Measurements from ENCODE around the gene MMP24OS. TPM values are rescaled to one million over a fixed set of nuclear protein-coding genes. Genes with fewer than 3 reads are reported as not detected.

MMP24OS gene
- total and polyA plus RNA-seq, 2 of the 4 experiments (the other 2 are of a cell fraction) = 5.9 to 64.9 TPM

- Histone ChIP-seq H3K9ac (ENCODE audit: low read depth, low read length) (no peak overlapping the region), H3K27ac (ENCODE audit: insufficient read depth, low read length) (no peak overlapping the region), H2AK9ac (replicated peaks; ENCODE audit: low read depth, low read length, poor library complexity) (no peak overlapping the region), H2BK120ac (ENCODE audit: low read depth, low read length) (no peak overlapping the region), H3K18ac (ENCODE audit: low read depth, low read length) (no peak overlapping the region), H3K36me3 (ENCODE audit: control insufficient read depth, insufficient read depth, low read length) (peaks cover 39% of the 10 kb centered on the region), H3K4me2 (ENCODE audit: low read depth, low read length) (no peak overlapping the region), H3K79me1 (ENCODE audit: low read depth in 1 of 2, low read length in 2 of 2) (peaks cover 23 to 83% of the 10 kb centered on the region in 2 experiments), H4K20me1 (ENCODE audit: insufficient read depth, low read length) (peaks cover 4% of the 10 kb centered on the region), H3K9me3 (ENCODE audit: control insufficient read depth, insufficient read depth, low read length) (no peaks in the 10 kb centered on the region), H3K4me3 (ENCODE audit: insufficient read depth, low read depth, low read length) (no peak overlapping the region), H3K23ac (ENCODE audit: low read depth, low read length) (no peak overlapping the region), H2BK5ac (ENCODE audit: low read depth, low read length, poor library complexity, severe bottlenecking) (no peak overlapping the region), H3K4me1 (ENCODE audit: control insufficient read depth, insufficient read depth, low read length) (peaks cover 12% of the 10 kb centered on the region), H4K91ac (ENCODE audit: insufficient read depth, low read depth, low read length) (no peak overlapping the region), H3K4ac (ENCODE audit: low read depth, low read length) (no peak overlapping the region), H4K5ac (ENCODE audit: low read depth, low read length) (no peak overlapping the region), H3K56ac (ENCODE audit: extremely low read depth, insufficient read depth, low read length) (no peak overlapping the region), H2AFZ (replicated peaks; ENCODE audit: low read length, poor library complexity) (no peak overlapping the region), H4K8ac (ENCODE audit: low read depth in 2 of 2, low read length in 2 of 2) (no peak overlapping the region), H2AK5ac (ENCODE audit: low read depth, low read length) (no peak overlapping the region), H3K9me1 (ENCODE audit: insufficient read depth, low read length) (peaks cover 10% of the 10 kb centered on the region), H3K14ac (replicated peaks; ENCODE audit: low read depth, low read length) (no peak overlapping the region), H2BK15ac (ENCODE audit: low read depth, low read length) (no peak overlapping the region), H3K27me3 (ENCODE audit: control insufficient read depth, insufficient read depth, low read length) (no peaks in the 10 kb centered on the region), H2BK20ac (ENCODE audit: low read depth, low read length) (no peak overlapping the region)
- TF ChIP-seq USF2 (IDR thresholded peaks at IDR 0.05; ENCODE audit: low read depth, low read length) (no peak), MXI1 (IDR thresholded peaks at IDR 0.05; ENCODE audit: borderline replicate concordance, low read depth, low read length) (no peak), FOS (IDR thresholded peaks at IDR 0.05; ENCODE audit: low read depth, low read length) (no peak), POLR2A (IDR thresholded peaks at IDR 0.05; ENCODE audit: low read depth, low read length) (no peak), BHLHE40 (IDR thresholded peaks at IDR 0.05; ENCODE audit: low read depth, low read length) (no peak), MAZ (IDR thresholded peaks at IDR 0.05; ENCODE audit: borderline replicate concordance, low read depth, low read length) (no peak), CHD1 (IDR thresholded peaks at IDR 0.05; ENCODE audit: low read depth, low read length) (no peak), MAFK (IDR thresholded peaks at IDR 0.05; ENCODE audit: low read depth, low read length) (no peak), NFE2L2 (IDR thresholded peaks at IDR 0.05; ENCODE audit: low read depth, low read length) (no peak)
- CTCF ChIA-PET = no interaction called here
- ATAC-seq (ENCODE audit: low read depth) (no peak), DNase-seq (no peak)
- intact Hi-C loops (cut with micrococcal nuclease) (no loop called here), in situ Hi-C loops (cut with MboI; ENCODE audit: low sequenced_read_pairs) (no loop called here), dilution Hi-C loops (cut with HindIII; ENCODE audit: low sequenced_read_pairs, unreplicated experiment) (no loop called here)
- POLR2A ChIA-PET (ENCODE audit: unreplicated experiment) = interaction anchor here (0.7 kb wide), 1 partner anchor 174 kb away, joined by 8 read pairs; no protein-coding TSS in a partner anchor
- no TSS peak for BruUV-seq (replicated peaks)
- no CpG with 5 or more reads among the region's 6 CpGs for WGBS, 2 experiments (ENCODE audit: extremely low coverage in 2 of 2, insufficient read length in 1 of 2)
Observed at GRCh38 chr20:35280523-35280922, 2.6 kb upstream of the MMP24OS start.
